PC-3 (cell line): ENCODE data around the gene ZNF891. TPM values are rescaled to one million over a fixed set of nuclear protein-coding genes. Genes with fewer than 3 reads are reported as not detected.

Experiments used
- ATAC-seq: fragments of 200-7000 bp; cut with Tn5 transposase; 2 replicates; pipeline ENCODE4 v1.9.1; 2020; ENCODE audit warnings: mild to moderate bottlenecking, moderate library complexity
- BruUV-seq: library from RNA; stranded (reverse); fragments of 400-500 nt; replicated peaks from 2 replicates; lab custom pipeline; 2021; lab: Mats Ljungman, UMichigan
- CTCF ChIA-PET: fragments of 300-600 bp; sonication (Branson Sonifier 250); formaldehyde crosslinking; loops from one replicate; lab custom pipeline; 2022; ENCODE audit warnings: antibody characterized with exemption; lab: Charles Lee
- POLR2A ChIA-PET: fragments of 300-600 bp; sonication (Branson Sonifier 250); formaldehyde crosslinking; loops from one replicate; lab custom pipeline; 2022; ENCODE audit warnings: antibody characterized with exemption; ENCODE audit not compliant: unreplicated experiment; lab: Charles Lee
- DNase-seq: peaks from one replicate; pipeline ENCODE4 v3.0.0-alpha.2; 2015
- H2AFZ ChIP-seq: fragments of 300-600 bp; sonication (generic); 2 replicates; pipeline ENCODE4 v1.6.0; 2016; ENCODE audit warnings: antibody characterized with exemption, low read length
- H3F3A ChIP-seq: fragments of 300-600 bp; sonication (generic); one replicate; pipeline ENCODE4 v1.6.0; 2017; ENCODE audit warnings: antibody characterized with exemption, low read length, control low read depth, mild to moderate bottlenecking; ENCODE audit not compliant: unreplicated experiment
- H3K27ac ChIP-seq: fragments of 300-600 bp; sonication (generic); 2 replicates; pipeline ENCODE4 v1.5.1; 2016; ENCODE audit warnings: mild to moderate bottlenecking, low read length
- H3K27me3 ChIP-seq: fragments of 300-600 bp; sonication (generic); 2 replicates; pipeline ENCODE4 v1.6.1; 2016; ENCODE audit warnings: low read length, mixed read lengths
- H3K36me3 ChIP-seq: fragments of 300-600 bp; sonication (generic); 2 replicates; pipeline ENCODE4 v1.6.1; 2016; ENCODE audit warnings: low read depth, mixed run types, low read length, mixed read lengths
- H3K4me1 ChIP-seq: fragments of 300-600 bp; sonication (generic); 2 replicates; pipeline ENCODE4 v1.5.1; 2016; ENCODE audit warnings: low read length; ENCODE audit not compliant: insufficient read depth
- H3K4me2 ChIP-seq: fragments of 300-600 bp; sonication (generic); 2 replicates; pipeline ENCODE4 v1.6.0; 2016; ENCODE audit warnings: low read length
- H3K4me3 ChIP-seq: fragments of 300-600 bp; sonication (generic); 2 replicates; pipeline ENCODE4 v1.5.1; 2016; ENCODE audit warnings: mild to moderate bottlenecking, low read length, mixed read lengths
- H3K79me2 ChIP-seq: fragments of 300-600 bp; sonication (generic); 2 replicates; pipeline ENCODE4 v1.6.1; 2017; ENCODE audit warnings: low read length, mixed read lengths
- H3K9ac ChIP-seq: fragments of 300-600 bp; sonication (generic); 2 replicates; pipeline ENCODE4 v1.6.0; 2016; ENCODE audit warnings: mild to moderate bottlenecking, low read length
- H3K9me2 ChIP-seq: fragments of 300-600 bp; sonication (generic); replicated peaks from 2 replicates; pipeline ENCODE4 v1.6.1; 2016; ENCODE audit warnings: mixed run types, low read length, mixed read lengths
- H3K9me3 ChIP-seq: fragments of 300-600 bp; sonication (generic); 2 replicates; pipeline ENCODE4 v1.6.1; 2016; ENCODE audit warnings: low read length, mixed read lengths
- H4K20me1 ChIP-seq: fragments of 300-600 bp; sonication (generic); 2 replicates; pipeline ENCODE4 v1.6.1; 2016; ENCODE audit warnings: low read length, mixed read lengths
- CTCF ChIP-seq: fragments of 300-600 bp; sonication (generic); conservative IDR thresholded peaks from 2 replicates; pipeline ENCODE4 v1.5.1; 2017; ENCODE audit warnings: antibody characterized with exemption, low read depth, mild to moderate bottlenecking, low read length
- EZH2 ChIP-seq: fragments of 300-600 bp; sonication (generic); IDR thresholded peaks from one replicate; pipeline ENCODE4 v1.6.1; 2017; ENCODE audit warnings: antibody characterized with exemption, mild to moderate bottlenecking, low read length; ENCODE audit not compliant: unreplicated experiment
- EZH2phosphoT487 ChIP-seq: fragments of 300-600 bp; sonication (generic); IDR thresholded peaks from 2 replicates; pipeline ENCODE4 v1.6.1; 2018; ENCODE audit warnings: mild to moderate bottlenecking, antibody characterized with exemption, low read length, borderline replicate concordance
- intact Hi-C: fragments of 100-400 bp; cut with micrococcal nuclease; formaldehyde crosslinking; loops from 2 replicates; pipeline ENCODE4 v1.9.0; 2023
- total RNA-seq: library from RNA; depleted of rRNA; stranded (reverse); fragments of >200 nt; gene quantifications from 2 replicates; pipeline ENCODE4 v1.2.3, GENCODE V29; 2014

Gene ZNF891
- total RNA-seq, 1 experiment from 2014 or later = 0.98 TPM

DNA sequence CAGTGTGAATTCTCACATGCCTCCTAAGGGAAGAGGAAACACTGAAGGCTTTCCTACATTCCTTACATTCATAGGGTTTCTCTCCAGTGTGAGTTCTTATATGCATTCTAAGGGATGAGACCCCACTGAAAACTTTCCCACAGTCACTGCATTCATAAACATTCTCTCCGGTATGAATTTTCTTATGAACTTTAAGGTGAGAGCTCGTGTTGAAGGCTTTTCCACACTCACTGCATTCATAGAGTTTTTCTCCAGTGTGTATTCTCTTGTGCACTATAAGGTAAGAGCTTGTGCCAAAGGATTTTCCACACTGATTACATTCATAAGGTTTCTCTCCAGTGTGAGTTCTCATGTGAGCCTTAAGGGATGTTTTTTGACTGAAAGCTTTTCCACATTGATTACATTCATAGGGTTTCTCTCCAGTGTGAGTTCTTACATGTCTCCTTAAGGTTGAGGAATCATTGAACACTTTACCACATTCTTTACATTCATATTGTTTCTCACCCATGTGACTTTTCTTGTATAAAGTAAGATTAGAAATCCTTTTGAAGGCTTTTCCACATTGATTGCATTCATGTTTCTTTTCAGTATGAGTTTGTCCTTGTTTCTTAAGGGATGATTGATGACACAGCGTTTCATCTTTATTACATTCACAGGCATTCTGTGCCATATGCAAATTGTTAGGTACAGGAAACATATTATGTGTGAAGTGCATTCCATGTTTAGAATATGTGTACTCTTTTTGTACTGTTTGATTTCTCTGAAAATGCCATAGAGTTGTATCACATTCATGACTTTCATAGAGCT lies 9.5 kb downstream of the ZNF891 start:
- no peak overlapping the region for H3K4me2 ChIP-seq
- peak overlapping the region; percentile 14; the same call in 1 of the 2 replicates for H3K4me3 ChIP-seq
- no peaks in the 10 kb centered on the region for H3K27me3 ChIP-seq
- no peaks in the 10 kb centered on the region for H4K20me1 ChIP-seq
- BruUV-seq = no TSS peak
- no peak overlapping the region for H2AFZ ChIP-seq
- no peak for DNase-seq
- no peak for ATAC-seq
- POLR2A ChIA-PET = no interaction called here
- intact Hi-C loops = no loop called here
- peaks cover 88% of the 10 kb centered on the region for H3K9me3 ChIP-seq
- H3K9ac ChIP-seq = no peak overlapping the region
- no peaks in the 10 kb centered on the region for H3K9me2 ChIP-seq
- H3K27ac ChIP-seq = no peak overlapping the region
- CTCF ChIA-PET = no interaction called here
- peaks cover 93% of the 10 kb centered on the region for H3K36me3 ChIP-seq
- no peaks in the 10 kb centered on the region for H3K4me1 ChIP-seq
- no peaks in the 10 kb centered on the region for H3K79me2 ChIP-seq
- TF ChIP-seq EZH2phosphoT487 (no peak), EZH2 (no peak), CTCF (no peak)
- H3F3A ChIP-seq = no peaks in the 10 kb centered on the region

GRCh38 chr12:133108150-133108549 lies 21.9 kb downstream of the ZNF891 start:
- BruUV-seq = no TSS peak
- no peak for DNase-seq
- POLR2A ChIA-PET = no interaction called here
- Histone ChIP-seq H3K4me3 (no peak overlapping the region), H3K9ac (no peak overlapping the region), H3K4me1 (no peaks in the 10 kb centered on the region), H3K4me2 (no peak overlapping the region), H3K79me2 (no peaks in the 10 kb centered on the region), H3F3A (no peaks in the 10 kb centered on the region), H3K27ac (no peak overlapping the region), H3K36me3 (peaks cover 66% of the 10 kb centered on the region), H4K20me1 (no peaks in the 10 kb centered on the region), H3K9me3 (peaks cover 75% of the 10 kb centered on the region), H2AFZ (no peak overlapping the region), H3K9me2 (no peaks in the 10 kb centered on the region), H3K27me3 (no peaks in the 10 kb centered on the region)
- TF ChIP-seq EZH2 = no peak
- TF ChIP-seq CTCF = no peak
- no peak for TF ChIP-seq EZH2phosphoT487
- CTCF ChIA-PET = no interaction called here
- intact Hi-C loops = no loop called here
- ATAC-seq = no peak

DNA sequence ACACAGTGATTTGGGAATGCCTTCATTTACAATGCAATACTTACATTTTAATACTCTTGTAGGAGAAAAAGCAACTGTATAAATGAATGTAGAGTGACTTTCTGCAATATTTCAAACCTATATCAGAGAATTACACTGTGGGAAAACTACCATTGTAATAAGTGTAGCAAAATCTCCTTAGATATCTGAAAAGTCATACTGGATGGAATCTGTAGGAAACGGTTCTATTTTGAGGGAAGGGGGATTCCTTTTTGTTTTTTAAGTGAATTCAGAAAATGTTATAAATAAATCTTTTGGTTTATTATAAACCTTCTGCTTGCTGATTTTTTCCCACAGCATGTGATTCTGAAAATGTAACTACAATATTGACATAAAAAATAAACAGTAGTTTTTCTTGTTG lies 23.0 kb downstream of the ZNF891 start:
- no peaks in the 10 kb centered on the region for H3K9me2 ChIP-seq
- no peak overlapping the region for H2AFZ ChIP-seq
- DNase-seq (no peak), ATAC-seq (no peak)
- no peaks in the 10 kb centered on the region for H3F3A ChIP-seq
- BruUV-seq = no TSS peak
- no peak overlapping the region for H3K4me2 ChIP-seq
- ChIA-PET POLR2A (no interaction called here), CTCF (no interaction called here)
- peaks cover 80% of the 10 kb centered on the region for H3K9me3 ChIP-seq
- H3K79me2 ChIP-seq = no peaks in the 10 kb centered on the region
- no peak overlapping the region for H3K4me3 ChIP-seq
- TF ChIP-seq EZH2phosphoT487 (no peak), EZH2 (no peak), CTCF (no peak)
- intact Hi-C loops = no loop called here
- H3K27ac ChIP-seq = no peak overlapping the region
- no peak overlapping the region for H3K9ac ChIP-seq
- no peaks in the 10 kb centered on the region for H3K27me3 ChIP-seq
- peaks cover 70% of the 10 kb centered on the region for H3K36me3 ChIP-seq
- no peaks in the 10 kb centered on the region for H3K4me1 ChIP-seq
- no peaks in the 10 kb centered on the region for H4K20me1 ChIP-seq
